Ecto neural progenitor cell (in vitro differentiated cells): Measurements from ENCODE around the gene RPLP1.

Experiments used
- DNase-seq: peaks from one replicate; pipeline ENCODE4 v3.0.0-alpha.2; 2018; ENCODE audit warnings: low spot score

The RPLP1 gene

GRCh38 chr15:69498282-69498681 lies 45.7 kb downstream of the RPLP1 start:
- no peak for DNase-seq

GRCh38 chr15:69498987-69499386 lies 46.4 kb downstream of the RPLP1 start:
- DNase-seq: peak; percentile 13

- peak; percentile 53 for DNase-seq
Measured at GRCh38 chr15:69499521-69500211, 47.0 kb downstream of the RPLP1 start.

- DNase-seq: no peak
Measured at GRCh38 chr15:69500339-69500738, 47.7 kb downstream of the RPLP1 start.

GRCh38 chr15:69501456-69501855 lies 48.8 kb downstream of the RPLP1 start:
- peak; percentile 29 for DNase-seq

- peak; percentile 29 for DNase-seq
Measured at GRCh38 chr15:69502470-69503045, 49.9 kb downstream of the RPLP1 start.

GRCh38 chr15:69504352-69505040 lies 51.9 kb downstream of the RPLP1 start:
- peak; percentile 25 for DNase-seq
